Esophagus muscularis mucosa (tissue), 4 donors: ENCODE data around the gene PRKAR1B. TPM values are rescaled to one million over a fixed set of nuclear protein-coding genes. Genes with fewer than 3 reads are reported as not detected.

Source experiments
- DNase-seq: peaks from one replicate; pipeline ENCODE4 v3.0.0-alpha.2; 2017; ENCODE audit errors: extremely low spot score
- H3K27ac ChIP-seq, 4 donors: fragments of 200-600 bp; sonication (generic); replicated peaks in 1 of 4; 1 replicate in 3 of 4; 2 replicates in 1 of 4; pipeline ENCODE4 v1.5.1; 2016 to 2019; ENCODE audit warnings: mild to moderate bottlenecking in 1 of 4
- H3K27me3 ChIP-seq, 4 donors: fragments of 200-600 bp; sonication (generic); one replicate each; pipeline versions ENCODE4 v1.5.1 to v1.6.0; 2016 to 2019
- H3K36me3 ChIP-seq, 4 donors: fragments of 200-600 bp; sonication (generic); one replicate each; pipeline ENCODE4 v1.5.1; 2016 to 2019
- H3K4me1 ChIP-seq, 4 donors: fragments of 200-600 bp; sonication (generic); one replicate each; pipeline ENCODE4 v1.5.1; 2016 to 2019
- H3K4me3 ChIP-seq, 4 donors: fragments of 200-600 bp; sonication (generic); 1 replicate in 2 of 4; 2 replicates in 2 of 4; pipeline ENCODE4 v1.5.1; 2016 to 2019; ENCODE audit warnings: mild to moderate bottlenecking in 4 of 4, moderate library complexity in 1 of 4
- H3K9me3 ChIP-seq, 4 donors: fragments of 200-600 bp; sonication (generic); 1 replicate in 3 of 4; 2 replicates in 1 of 4; pipeline ENCODE4 v1.5.1; 2016 to 2019
- EP300 ChIP-seq: sonication (generic); formaldehyde crosslinking; IDR thresholded peaks from one replicate; pipeline ENCODE4 v1.6.1; 2017; ENCODE audit warnings: antibody characterized with exemption
- POLR2A ChIP-seq: fragments of 450-650 bp; IDR thresholded peaks from one replicate; pipeline ENCODE4 v1.6.1; 2017; ENCODE audit warnings: antibody characterized with exemption, moderate library complexity, mild to moderate bottlenecking, low read depth
- POLR2AphosphoS5 ChIP-seq, 2 donors: sonication (generic); formaldehyde crosslinking; IDR thresholded peaks; one replicate each; pipeline ENCODE4 v1.6.1; 2017; ENCODE audit warnings: antibody characterized with exemption in 2 of 2
- WGBS: methylation state at CpG from one replicate; pipeline ENCODE4 v1.1.5; 2018; 5-methylcytosine and 5-hydroxymethylcytosine counted together
- intact Hi-C: fragments of 100-400 bp; cut with DNase I; formaldehyde crosslinking; loops from one replicate; pipeline ENCODE4 v1.15.1; 2023
- total RNA-seq, 4 donors: library from RNA; depleted of rRNA; stranded (reverse); fragments of >200 nt; gene quantifications; one replicate each; pipeline versions ENCODE4 v1.1.0 to v1.2.1, GENCODE V29; 2016
- TF ChIP-seq, protein P1 (sequence below), 3 experiments: fragments of 200-600 bp in 2 of 3; fragments of 450-650 bp in 1 of 3; sonication (generic) in 2 of 3; IDR thresholded peaks; one replicate each; pipeline ENCODE4 v1.5.1; 2017 to 2019; ENCODE audit warnings: antibody characterized with exemption in 3 of 3, mild to moderate bottlenecking in 2 of 3, moderate library complexity in 1 of 3

PRKAR1B gene
- total RNA-seq, 4 donors from 2014 or later, result 15.4 to 46.9 (median 31.4) TPM

DNA sequence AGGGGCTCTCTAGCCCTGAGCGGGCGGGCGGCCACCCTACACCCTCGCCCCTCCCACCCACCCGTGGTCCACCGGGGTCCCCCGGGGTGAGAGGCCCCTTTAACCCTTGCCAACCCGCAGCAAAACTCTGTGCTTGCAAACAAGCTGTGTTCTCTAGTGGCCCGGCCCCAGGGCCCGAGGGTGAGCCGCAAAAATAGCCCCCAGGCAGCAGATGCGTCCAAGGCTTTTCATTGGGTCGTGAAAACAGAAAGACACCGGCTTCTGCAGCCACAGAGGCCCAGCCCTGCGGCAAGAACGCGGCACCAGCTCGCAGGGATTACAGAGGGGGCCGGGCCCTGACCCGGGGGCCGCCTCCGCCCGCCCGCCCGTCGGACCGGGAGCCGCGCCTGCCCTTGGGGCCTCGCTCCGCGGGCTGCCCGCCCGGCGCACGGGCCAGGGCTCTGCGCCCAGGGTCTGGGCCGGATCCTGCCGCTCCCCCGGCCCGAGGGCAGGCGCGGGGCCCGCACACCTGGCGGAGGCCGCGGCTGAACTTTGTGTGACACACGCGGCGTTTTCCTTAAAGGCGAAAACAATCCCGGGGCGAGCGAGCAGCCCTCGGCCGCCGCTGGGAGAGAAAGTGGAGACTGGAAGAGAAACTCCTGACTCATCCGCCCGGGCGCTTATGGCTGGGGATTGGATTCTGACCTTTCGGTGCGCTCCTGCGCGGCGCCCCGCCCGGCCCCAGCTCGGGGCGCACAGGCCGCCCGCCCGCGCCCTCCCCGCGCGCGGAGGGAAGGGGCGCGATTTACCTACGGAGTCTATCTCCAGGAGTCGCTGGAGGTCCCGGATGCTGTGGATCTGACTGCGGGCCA is 210.2 kb downstream of the PRKAR1B start:
- H3K4me1 ChIP-seq, result peaks cover 64 to 93% (median 75%) of the 10 kb centered on the region in 4 donors
- peak overlapping the region; percentile 90 to 95 (median 94) for H3K27ac ChIP-seq
- WGBS, result 0% methylated on average over 3 of the region's 83 CpGs
- H3K27me3 ChIP-seq, result peaks cover 0 to 18% (median 0%) of the 10 kb centered on the region in 4 donors
- H3K4me3 ChIP-seq, result peak overlapping the region; percentile 65 to 89 (median 81)
- DNase-seq, result no peak
- peaks cover 0 to 9% (median 6%) of the 10 kb centered on the region in 4 donors for H3K36me3 ChIP-seq
- TF ChIP-seq POLR2A, result no peak
- peak in 1 of 2 donors; percentile 53 for TF ChIP-seq POLR2AphosphoS5 (IDR thresholded peaks at IDR 0.05)
- H3K9me3 ChIP-seq, result no peaks in the 10 kb centered on the region
- intact Hi-C loops, result loop anchor here (5.0 kb wide), 1 partner anchor 255 kb away; no protein-coding TSS in a partner anchor

DNA sequence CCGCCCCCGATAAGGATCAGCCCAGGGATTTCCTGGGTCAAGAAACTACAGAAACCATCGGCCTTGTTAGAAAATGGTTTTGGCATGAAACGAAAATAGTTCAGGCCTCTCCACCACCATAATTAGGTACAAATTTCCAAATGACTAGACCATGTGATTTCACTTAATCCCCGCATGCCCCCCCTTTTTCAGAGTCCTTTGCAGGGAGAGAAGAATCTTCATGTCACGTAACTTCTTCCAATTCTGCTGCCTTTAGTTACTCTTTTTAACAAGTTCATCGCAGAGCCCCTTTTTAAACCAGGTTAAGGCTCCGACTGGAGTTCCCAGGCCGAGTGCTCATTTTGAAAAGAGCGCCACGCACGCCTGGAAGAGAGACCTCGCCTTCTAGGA is 210.9 kb downstream of the PRKAR1B start:
- peaks cover 0 to 12% (median 0%) of the 10 kb centered on the region in 4 donors for H3K27me3 ChIP-seq
- H3K9me3 ChIP-seq, result no peaks in the 10 kb centered on the region
- H3K36me3 ChIP-seq, result peaks cover 0 to 16% (median 12%) of the 10 kb centered on the region in 4 donors
- 34% methylated on average over 13 of the region's 13 CpGs for WGBS
- intact Hi-C loops, result loop anchor here (5.0 kb wide), 1 partner anchor 256 kb away; no protein-coding TSS in a partner anchor
- TF ChIP-seq POLR2AphosphoS5 (IDR thresholded peaks at IDR 0.05) (peak in 1 of 2 donors; percentile 52), EP300 (no peak), POLR2A (no peak)
- TF ChIP-seq, protein P1, sequence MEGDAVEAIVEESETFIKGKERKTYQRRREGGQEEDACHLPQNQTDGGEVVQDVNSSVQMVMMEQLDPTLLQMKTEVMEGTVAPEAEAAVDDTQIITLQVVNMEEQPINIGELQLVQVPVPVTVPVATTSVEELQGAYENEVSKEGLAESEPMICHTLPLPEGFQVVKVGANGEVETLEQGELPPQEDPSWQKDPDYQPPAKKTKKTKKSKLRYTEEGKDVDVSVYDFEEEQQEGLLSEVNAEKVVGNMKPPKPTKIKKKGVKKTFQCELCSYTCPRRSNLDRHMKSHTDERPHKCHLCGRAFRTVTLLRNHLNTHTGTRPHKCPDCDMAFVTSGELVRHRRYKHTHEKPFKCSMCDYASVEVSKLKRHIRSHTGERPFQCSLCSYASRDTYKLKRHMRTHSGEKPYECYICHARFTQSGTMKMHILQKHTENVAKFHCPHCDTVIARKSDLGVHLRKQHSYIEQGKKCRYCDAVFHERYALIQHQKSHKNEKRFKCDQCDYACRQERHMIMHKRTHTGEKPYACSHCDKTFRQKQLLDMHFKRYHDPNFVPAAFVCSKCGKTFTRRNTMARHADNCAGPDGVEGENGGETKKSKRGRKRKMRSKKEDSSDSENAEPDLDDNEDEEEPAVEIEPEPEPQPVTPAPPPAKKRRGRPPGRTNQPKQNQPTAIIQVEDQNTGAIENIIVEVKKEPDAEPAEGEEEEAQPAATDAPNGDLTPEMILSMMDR (IDR thresholded peaks at IDR 0.05), result no peak
- DNase-seq, result no peak
- H3K4me1 ChIP-seq, result peaks cover 57 to 93% (median 72%) of the 10 kb centered on the region in 4 donors
- peak overlapping the region; percentile 65 to 89 (median 81) for H3K4me3 ChIP-seq
- peak overlapping the region; percentile 90 to 95 (median 94) for H3K27ac ChIP-seq

DNA sequence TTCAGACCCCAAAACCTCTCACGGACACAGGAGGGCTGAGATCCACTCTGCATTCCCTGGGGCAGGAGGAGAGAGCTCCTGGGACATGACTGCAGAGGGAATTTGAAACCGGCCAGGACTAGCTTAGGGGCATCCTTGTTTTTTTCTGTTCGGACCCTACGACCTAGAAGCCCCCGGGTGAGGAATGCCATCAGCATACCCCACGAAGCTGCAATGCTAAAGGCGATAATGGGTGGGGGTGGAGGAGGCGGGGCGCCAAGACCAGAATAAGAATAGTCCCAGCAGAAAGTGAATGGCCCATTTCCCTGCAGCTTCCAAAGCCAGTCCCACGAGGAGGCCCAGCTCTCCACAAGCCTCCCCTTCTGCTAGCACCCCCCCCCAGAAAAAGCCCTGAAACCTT is 211.5 kb downstream of the PRKAR1B start:
- H3K36me3 ChIP-seq, result peaks cover 0 to 21% (median 16%) of the 10 kb centered on the region in 4 donors
- peak overlapping the region; percentile 90 to 95 (median 94) for H3K27ac ChIP-seq
- WGBS, result 60% methylated on average over 9 of the region's 10 CpGs
- intact Hi-C loops, result loop anchor here (5.0 kb wide), 1 partner anchor 257 kb away; no protein-coding TSS in a partner anchor
- no peak for TF ChIP-seq POLR2AphosphoS5 (IDR thresholded peaks at IDR 0.05)
- no peak for TF ChIP-seq POLR2A
- TF ChIP-seq EP300, result no peak
- TF ChIP-seq, protein P1 (IDR thresholded peaks at IDR 0.05), result no peak
- peaks cover 0 to 6% (median 0%) of the 10 kb centered on the region in 4 donors for H3K27me3 ChIP-seq
- peak overlapping the region; percentile 65 to 89 (median 81) for H3K4me3 ChIP-seq
- DNase-seq, result no peak
- peaks cover 52 to 89% (median 66%) of the 10 kb centered on the region in 4 donors for H3K4me1 ChIP-seq
- no peaks in the 10 kb centered on the region for H3K9me3 ChIP-seq

DNA sequence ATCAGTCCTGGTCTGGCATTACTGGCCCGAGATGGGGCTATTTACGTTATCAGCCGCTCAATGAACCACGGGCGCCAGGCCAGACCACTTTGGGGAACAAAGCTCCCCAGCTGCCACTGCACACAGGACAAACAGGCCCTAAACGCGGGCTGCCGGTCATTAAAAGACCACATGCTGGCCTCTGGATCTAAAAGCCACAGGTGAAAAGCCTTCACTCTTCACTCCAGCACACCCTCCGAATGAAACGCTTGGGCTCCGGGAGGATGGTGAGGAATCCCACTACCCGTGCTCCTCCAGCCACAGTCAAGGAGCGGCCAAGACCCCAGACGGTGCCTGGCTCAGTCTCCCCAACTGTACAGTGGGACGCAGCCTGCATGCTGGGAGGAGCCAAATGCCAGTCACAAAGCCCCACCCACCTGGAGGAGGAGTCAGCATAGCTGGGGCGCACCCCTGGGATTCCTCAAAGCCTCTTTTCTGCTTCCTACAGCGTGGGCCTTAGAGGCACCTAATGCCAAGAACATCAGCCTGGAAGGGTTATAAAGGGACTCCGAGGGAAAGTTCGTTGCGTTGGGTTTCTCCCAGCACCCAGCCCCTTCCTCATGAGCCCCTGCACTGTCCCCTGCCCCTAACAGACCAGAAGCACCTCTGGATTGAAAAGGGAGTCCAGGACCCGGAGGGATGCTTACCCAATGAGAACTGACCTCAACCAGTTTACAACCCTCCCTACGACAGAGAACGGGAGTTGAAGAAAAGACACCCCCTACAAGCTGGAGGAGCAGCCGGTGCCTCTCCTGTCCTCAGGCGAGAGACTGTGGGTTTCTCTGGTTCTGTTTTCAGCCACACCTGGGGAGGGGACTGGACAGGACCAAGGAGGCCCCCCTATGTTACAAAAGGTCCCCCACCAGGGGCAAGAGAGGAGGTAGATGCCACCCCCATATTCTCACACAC is 212.2 kb downstream of the PRKAR1B start:
- TF ChIP-seq, protein P1 (IDR thresholded peaks at IDR 0.05), result no peak
- peak; percentile 36 to 73 for TF ChIP-seq POLR2AphosphoS5 (IDR thresholded peaks at IDR 0.05)
- no peak for DNase-seq
- no peaks in the 10 kb centered on the region for H3K27me3 ChIP-seq
- H3K9me3 ChIP-seq, result no peaks in the 10 kb centered on the region
- 62% methylated on average over 20 of the region's 25 CpGs for WGBS
- peak overlapping the region; percentile 65 to 89 (median 81) for H3K4me3 ChIP-seq
- H3K4me1 ChIP-seq, result peaks cover 45 to 82% (median 60%) of the 10 kb centered on the region in 4 donors
- intact Hi-C loops, result loop anchor here (5.0 kb wide), 1 partner anchor 257 kb away; no protein-coding TSS in a partner anchor
- H3K27ac ChIP-seq, result peak overlapping the region; percentile 90 to 95 (median 94)
- H3K36me3 ChIP-seq, result peaks cover 4 to 28% (median 20%) of the 10 kb centered on the region in 4 donors
